HepG2 (cell line): ENCODE data around the gene CPOX. TPM values are rescaled to one million over a fixed set of nuclear protein-coding genes. Genes with fewer than 3 reads are reported as not detected.

Source experiments
- ATAC-seq: fragments of 200-7000 bp; cut with Tn5 transposase; 3 replicates; pipeline ENCODE4 v1.9.1; 2020; ENCODE audit warnings: mild to moderate bottlenecking, moderate library complexity
- BruUV-seq: library from RNA; stranded (reverse); fragments of 400-500 nt; replicated peaks from 2 replicates; lab custom pipeline; 2021; lab: Mats Ljungman, UMichigan
- CTCF ChIA-PET: fragments of 300-600 bp; formaldehyde crosslinking; extraction: SDS; loops from one replicate; lab custom pipeline; 2021; ENCODE audit warnings: low total read pairs, inconsistent platforms, low intra/inter-chr PET ratio; lab: Yijun Ruan, JAX
- POLR2A ChIA-PET: fragments of 350-600 bp; sonication (Branson Sonifier 250); formaldehyde crosslinking; loops from one replicate; lab custom pipeline; 2020; ENCODE audit warnings: antibody characterized with exemption, inconsistent platforms; lab: Yijun Ruan, JAX
- DNase-seq: peaks from one replicate; pipeline ENCODE4 v3.0.0-alpha.2; 2015; ENCODE audit warnings: low spot score
- FAIRE-seq: peaks from 3 replicates; lab custom pipeline; 2011; peaks lifted over from hg19 to GRCh38; lab: Jason Lieb, UNC
- H2AFZ ChIP-seq: one replicate; pipeline ENCODE4 v1.6.1; 2011; ENCODE audit warnings: low read length, inconsistent platforms
- H3K27ac ChIP-seq: fragments of 300-600 bp; 3 replicates; pipeline ENCODE4 v1.8.0; 2011; ENCODE audit warnings: mixed run types, mild to moderate bottlenecking, mixed read lengths, low read length, inconsistent platforms; ENCODE audit not compliant: insufficient read depth; ENCODE audit errors: extremely low read length
- H3K27me3 ChIP-seq, 2 experiments: fragments of 200-600 bp in 1 of 2; 2 replicates in 1 of 2; 3 replicates in 1 of 2; pipeline versions ENCODE4 v1.6.0 to v1.8.0; 2011; ENCODE audit warnings: low read length in 2 of 2, mild to moderate bottlenecking in 2 of 2, moderate library complexity in 2 of 2, inconsistent platforms in 1 of 2; ENCODE audit not compliant: insufficient read depth in 2 of 2, control insufficient read depth in 1 of 2
- H3K36me3 ChIP-seq, 2 experiments: fragments of 200-600 bp in 1 of 2; replicated peaks in 1 of 2; 2 replicates in 1 of 2; 3 replicates in 1 of 2; pipeline versions ENCODE4 v1.5.1 to v1.8.0; 2011; ENCODE audit warnings: low read length in 2 of 2, inconsistent platforms in 1 of 2; ENCODE audit not compliant: insufficient read depth in 2 of 2, control insufficient read depth in 1 of 2
- H3K4me1 ChIP-seq: 2 replicates; pipeline ENCODE4 v1.5.1; 2012; ENCODE audit warnings: low read length, inconsistent platforms; ENCODE audit not compliant: insufficient read depth
- H3K4me2 ChIP-seq: 2 replicates; pipeline ENCODE4 v1.6.0; 2011; ENCODE audit warnings: low read depth, low read length, inconsistent platforms
- H3K4me3 ChIP-seq, 3 experiments: fragments of 200-600 bp in 1 of 3; sonication (generic), shearing (Covaris generic) in 1 of 3; replicated peaks in 1 of 3; 2 replicates each; pipeline ENCODE4 v1.5.1; 2011 to 2016; ENCODE audit warnings: low read length in 3 of 3, inconsistent platforms in 2 of 3, low read depth in 2 of 3, mild to moderate bottlenecking in 2 of 3, control low read depth in 1 of 3, mixed read lengths in 1 of 3; ENCODE audit not compliant: insufficient read depth in 1 of 3
- H3K79me2 ChIP-seq: one replicate; pipeline ENCODE4 v1.6.1; 2011; ENCODE audit warnings: low read length, inconsistent platforms; ENCODE audit not compliant: insufficient read depth
- H3K9ac ChIP-seq: 2 replicates; pipeline ENCODE4 v1.6.0; 2011; ENCODE audit warnings: mild to moderate bottlenecking, low read depth, low read length, inconsistent platforms; ENCODE audit not compliant: insufficient read depth
- H3K9me3 ChIP-seq: 2 replicates; pipeline ENCODE4 v1.5.1; 2012; ENCODE audit warnings: mild to moderate bottlenecking, low read length
- H4K20me1 ChIP-seq: 2 replicates; pipeline ENCODE4 v1.6.0; 2011; ENCODE audit warnings: inconsistent platforms, mild to moderate bottlenecking, low read length, moderate library complexity; ENCODE audit not compliant: insufficient read depth
- MED8 ChIP-seq: sonication (generic); formaldehyde crosslinking; IDR thresholded peaks from 2 replicates; pipeline ENCODE4 v1.8.1; 2023; ENCODE audit warnings: mild to moderate bottlenecking, missing genetic modification reagents; ENCODE audit not compliant: insufficient replicate concordance
- ZMYM4 ChIP-seq: sonication (generic); formaldehyde crosslinking; IDR thresholded peaks from 2 replicates; pipeline ENCODE4 v1.8.1; 2023; ENCODE audit warnings: mild to moderate bottlenecking, missing genetic modification reagents
- ZNF687 ChIP-seq: sonication (generic); formaldehyde crosslinking; IDR thresholded peaks from 2 replicates; pipeline ENCODE4 v1.5.1; 2020; ENCODE audit warnings: mild to moderate bottlenecking, missing genetic modification reagents, moderate library complexity
- WGBS: methylation state at CpG from one replicate; pipeline ENCODE4 v1.1.6; 2017; ENCODE audit warnings: low lambda C conversion rate; 5-methylcytosine and 5-hydroxymethylcytosine counted together
- in situ Hi-C: cut with HindIII; loops from 2 replicates; pipeline ENCODE4 v1.10.0; 2017; ENCODE audit warnings: low pct_unique_long_range_greater_than_20kb; ENCODE audit not compliant: extremely low pct_ligation_motif_present
- intact Hi-C: fragments of 100-400 bp; cut with micrococcal nuclease; formaldehyde crosslinking; loops from one replicate; pipeline ENCODE4 v1.10.0; 2022; ENCODE audit not compliant: unreplicated experiment
- polyA plus RNA-seq, 8 experiments: library from polyadenylated mRNA; depleted of rRNA in 3 of 8; stranded (reverse) in 7 of 8; unstranded in 1 of 8; fragments of >200 nt; fragmentation: Illumina TruSeq in 4 of 8; extraction: Trizol in 4 of 8; gene quantifications; 2 replicates each; pipeline versions ENCODE4 v1.2.1 to v1.2.3, GENCODE V29; 2011 to 2016; ENCODE audit warnings: low read depth in 4 of 8, missing spikeins in 1 of 8, mixed read lengths in 1 of 8; ENCODE audit not compliant: insufficient read depth in 1 of 8
- total RNA-seq, 5 experiments: library from RNA; depleted of rRNA; stranded (reverse); fragments of >200 nt; fragmentation: Illumina TruSeq; extraction: Trizol; gene quantifications; 2 replicates each; pipeline ENCODE4 v1.2.3, GENCODE V29; 2016; ENCODE audit warnings: low read depth in 1 of 5

Gene CPOX
- total and polyA plus RNA-seq, 2 of the 13 experiments (the other 11 are each of a cell fraction or from before 2014, with no cell fraction given) = 34.2 to 37.2 TPM

GRCh38 chr3:98612996-98613517 lies 19.6 kb upstream of the CPOX start:
- Histone ChIP-seq H3K27me3 (no peaks in the 10 kb centered on the region), H3K9ac (no peak overlapping the region), H3K9me3 (no peaks in the 10 kb centered on the region), H3K27ac (no peak overlapping the region), H3K36me3 (no peaks in the 10 kb centered on the region), H3K79me2 (no peaks in the 10 kb centered on the region), H2AFZ (peak overlapping the region; percentile 91), H3K4me1 (0 out of 2 replicates have a peak, but pooled peaks cover 14% of the 10 kb centered on the region), H3K4me2 (peak overlapping the region; percentile 53), H3K4me3 (peak overlapping the region in 1 of 3 experiments; percentile 32; a peak in 1 of 6 replicates), H4K20me1 (no peaks in the 10 kb centered on the region)
- TF ChIP-seq MED8 (CRISPR knock-in tag) (no peak), ZMYM4 (peak; percentile 8; the same call in 1 of the 2 replicates), ZNF687 (CRISPR knock-in tag) (0 out of 2 replicates have a peak, but pooled peaks have one; percentile 14)
- FAIRE-seq = no peak
- in situ Hi-C loops = no loop called here
- DNase-seq = no peak
- ChIA-PET CTCF (no interaction called here), POLR2A (no interaction called here)
- no TSS peak for BruUV-seq
- intact Hi-C loops = loop anchor here (5.0 kb wide), 1 partner anchor 114 kb away; no protein-coding TSS in a partner anchor
- 62% methylated on average over 6 of the region's 6 CpGs for WGBS
- ATAC-seq = peak; percentile 81
